Liver (tissue), 9 donors: Measurements from ENCODE around the gene MRPL46. TPM values are rescaled to one million over a fixed set of nuclear protein-coding genes. Genes with fewer than 3 reads are reported as not detected.
A peak's percentile ranks its signal among the peaks of the same experiment; 100 is the strongest.

Experiments
- DNase-seq: peaks from one replicate; pipeline ENCODE4 v3.0.0-alpha.2; 2017; ENCODE audit warnings: low spot score
- H3K27ac ChIP-seq, 2 donors: one replicate each; pipeline ENCODE4 v1.7.0; 2013; ENCODE audit warnings: inconsistent platforms in 2 of 2, low read length in 2 of 2, control low read depth in 1 of 2, low read depth in 1 of 2, mild to moderate bottlenecking in 1 of 2
- H3K27me3 ChIP-seq, 4 donors: one replicate each; pipeline versions ENCODE4 v1.6.1 to v1.7.0; 2013; ENCODE audit warnings: low read length in 3 of 4, inconsistent platforms in 1 of 4, mild to moderate bottlenecking in 1 of 4, moderate library complexity in 1 of 4; ENCODE audit not compliant: control insufficient read depth in 4 of 4, insufficient read depth in 4 of 4
- H3K36me3 ChIP-seq, 4 donors: one replicate each; pipeline versions ENCODE4 v1.6.1 to v1.7.0; 2013; ENCODE audit warnings: low read length in 3 of 4, mild to moderate bottlenecking in 3 of 4, low read depth in 1 of 4, moderate library complexity in 1 of 4; ENCODE audit not compliant: control insufficient read depth in 4 of 4, insufficient read depth in 3 of 4
- H3K4me1 ChIP-seq, 4 donors: one replicate each; pipeline versions ENCODE4 v1.6.1 to v1.7.0; 2013; ENCODE audit warnings: low read length in 3 of 4, mild to moderate bottlenecking in 3 of 4, moderate library complexity in 1 of 4; ENCODE audit not compliant: control insufficient read depth in 4 of 4, insufficient read depth in 4 of 4
- H3K4me3 ChIP-seq, 3 donors: one replicate each; pipeline versions ENCODE4 v1.6.1 to v1.7.0; 2013; ENCODE audit warnings: low read length in 3 of 3, control low read depth in 1 of 3, low read depth in 1 of 3, mild to moderate bottlenecking in 1 of 3
- H3K9ac ChIP-seq, 2 donors: one replicate each; pipeline ENCODE4 v1.7.0; 2013; ENCODE audit warnings: low read length in 2 of 2, mild to moderate bottlenecking in 2 of 2, moderate library complexity in 2 of 2, control low read depth in 1 of 2, low read depth in 1 of 2
- H3K9me3 ChIP-seq, 4 donors: one replicate each; pipeline versions ENCODE4 v1.6.1 to v1.7.0; 2013; ENCODE audit warnings: low read length in 3 of 4; ENCODE audit not compliant: control insufficient read depth in 4 of 4
- EGR1 ChIP-seq, 2 donors: IDR thresholded peaks; 2 replicates each; pipeline ENCODE4 v1.6.1; 2016 to 2018; ENCODE audit warnings: antibody characterized with exemption in 2 of 2, low read depth in 2 of 2
- FOXA1 ChIP-seq: IDR thresholded peaks from 2 replicates; pipeline ENCODE4 v1.6.1; 2016; ENCODE audit warnings: antibody characterized with exemption
- HNF4A ChIP-seq, 2 donors: conservative IDR thresholded peaks; 2 replicates each; pipeline ENCODE4 v1.6.1; 2016; ENCODE audit warnings: antibody characterized with exemption in 2 of 2, mild to moderate bottlenecking in 2 of 2
- HNF4G ChIP-seq: IDR thresholded peaks from 2 replicates; pipeline ENCODE4 v1.6.1; 2016; ENCODE audit warnings: antibody characterized with exemption
- NR2F2 ChIP-seq: IDR thresholded peaks from 2 replicates; pipeline ENCODE4 v1.6.1; 2016; ENCODE audit warnings: antibody characterized with exemption
- RAD21 ChIP-seq, 2 donors: IDR thresholded peaks; 2 replicates each; pipeline ENCODE4 v1.6.1; 2016; ENCODE audit warnings: antibody characterized with exemption in 2 of 2, mild to moderate bottlenecking in 2 of 2
- TAF1 ChIP-seq: conservative IDR thresholded peaks from 2 replicates; pipeline ENCODE4 v1.6.1; 2016; ENCODE audit warnings: antibody characterized with exemption, mild to moderate bottlenecking
- WGBS: extraction: QIAGEN DNeasy Blood & Tissue Kit; methylation state at CpG from one replicate; pipeline ENCODE4 v1.1.7; 2013; 5-methylcytosine and 5-hydroxymethylcytosine counted together
- polyA plus RNA-seq, 2 donors: library from polyadenylated mRNA; stranded (reverse) in 1 of 2; unstranded in 1 of 2; fragments of 200-250 nt in 1 of 2; fragments of >200 nt in 1 of 2; fragmentation: Nextera tagmentation in 1 of 2; extraction: Ambion mirVana in 1 of 2; gene quantifications; one replicate each; pipeline versions ENCODE4 v1.2.1 to v1.2.3, GENCODE V29; 2013 to 2015
- total RNA-seq, 2 donors: library from RNA; depleted of rRNA; stranded (reverse); fragments of >200 nt; gene quantifications; one replicate each; pipeline ENCODE4 v1.2.3, GENCODE V29; 2014
- TF ChIP-seq, protein P1 (sequence below): fragments of 150-350 bp; IDR thresholded peaks from 2 replicates; pipeline ENCODE4 v1.5.1; 2017; ENCODE audit warnings: improper control_type of control experiment, low read depth, low read length; ENCODE audit not compliant: missing input control
- TF ChIP-seq, protein P2 (sequence below): IDR thresholded peaks from 2 replicates; pipeline ENCODE4 v1.6.1; 2016; ENCODE audit warnings: antibody characterized with exemption
- TF ChIP-seq, protein P3 (sequence below): IDR thresholded peaks from 2 replicates; pipeline ENCODE4 v1.6.1; 2016; ENCODE audit warnings: antibody characterized with exemption, mild to moderate bottlenecking
- TF ChIP-seq, protein P4 (sequence below): IDR thresholded peaks from 2 replicates; pipeline ENCODE4 v1.6.1; 2016; ENCODE audit warnings: antibody characterized with exemption
- donor health status: healthy.
- donor health status: healthy.
- donor health status: healthy.
- donor health status: healthy.
- donor health status: healthy.

Gene MRPL46
- total and polyA plus RNA-seq, 4 donors = 16.1 to 63.5 (median 39.2) TPM

DNA sequence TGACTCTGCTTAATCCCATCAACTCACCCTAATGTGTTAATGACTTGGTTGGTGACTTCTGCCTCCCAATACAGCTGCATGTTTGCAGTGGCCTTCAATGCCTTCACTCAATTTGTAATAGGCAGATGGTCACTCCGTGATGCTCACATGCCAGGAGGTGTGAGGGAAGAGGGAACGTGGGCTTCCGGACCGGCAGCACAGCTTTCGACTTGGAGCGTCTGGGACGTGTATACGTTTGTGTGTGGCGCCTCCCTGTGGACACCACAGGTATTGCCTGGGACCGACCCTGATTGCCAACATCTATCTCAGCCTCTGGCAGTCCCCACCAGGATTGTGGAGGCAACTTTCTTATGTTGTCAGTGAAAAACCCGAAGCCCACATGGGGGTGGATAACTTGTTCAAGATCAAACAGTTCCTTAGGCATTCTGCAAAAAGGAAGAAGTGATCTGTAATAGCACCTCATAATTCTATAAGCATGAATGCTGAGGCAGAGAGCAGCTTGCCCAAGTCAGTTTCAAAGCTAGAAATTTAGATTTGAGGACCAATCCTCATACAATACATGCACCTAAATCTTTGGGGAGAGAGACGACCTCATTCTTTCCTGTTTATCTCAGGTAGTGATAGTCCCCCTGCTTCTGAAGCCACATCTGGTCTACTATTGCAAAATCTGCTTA is 16.9 kb downstream of the MRPL46 start:
- H3K9ac ChIP-seq = no peak overlapping the region
- peak; percentile 78 for DNase-seq
- 6% methylated on average over 12 of the region's 12 CpGs for WGBS
- no peak overlapping the region for H3K27ac ChIP-seq
- no peaks in the 10 kb centered on the region for H3K27me3 ChIP-seq
- H3K4me1 ChIP-seq = peaks cover 0 to 10% (median under 1%) of the 10 kb centered on the region in 4 donors
- no peak overlapping the region for H3K4me3 ChIP-seq
- H3K9me3 ChIP-seq = no peaks in the 10 kb centered on the region
- TF ChIP-seq RAD21 (IDR thresholded peaks at IDR 0.05) (peak; percentile 63 to 76), EGR1 (IDR thresholded peaks at IDR 0.05; ENCODE audit: low read depth in 2 of 2) (no peak)
- TF ChIP-seq, protein P1, sequence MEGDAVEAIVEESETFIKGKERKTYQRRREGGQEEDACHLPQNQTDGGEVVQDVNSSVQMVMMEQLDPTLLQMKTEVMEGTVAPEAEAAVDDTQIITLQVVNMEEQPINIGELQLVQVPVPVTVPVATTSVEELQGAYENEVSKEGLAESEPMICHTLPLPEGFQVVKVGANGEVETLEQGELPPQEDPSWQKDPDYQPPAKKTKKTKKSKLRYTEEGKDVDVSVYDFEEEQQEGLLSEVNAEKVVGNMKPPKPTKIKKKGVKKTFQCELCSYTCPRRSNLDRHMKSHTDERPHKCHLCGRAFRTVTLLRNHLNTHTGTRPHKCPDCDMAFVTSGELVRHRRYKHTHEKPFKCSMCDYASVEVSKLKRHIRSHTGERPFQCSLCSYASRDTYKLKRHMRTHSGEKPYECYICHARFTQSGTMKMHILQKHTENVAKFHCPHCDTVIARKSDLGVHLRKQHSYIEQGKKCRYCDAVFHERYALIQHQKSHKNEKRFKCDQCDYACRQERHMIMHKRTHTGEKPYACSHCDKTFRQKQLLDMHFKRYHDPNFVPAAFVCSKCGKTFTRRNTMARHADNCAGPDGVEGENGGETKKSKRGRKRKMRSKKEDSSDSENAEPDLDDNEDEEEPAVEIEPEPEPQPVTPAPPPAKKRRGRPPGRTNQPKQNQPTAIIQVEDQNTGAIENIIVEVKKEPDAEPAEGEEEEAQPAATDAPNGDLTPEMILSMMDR = peak; percentile 52
- TF ChIP-seq, protein P2, sequence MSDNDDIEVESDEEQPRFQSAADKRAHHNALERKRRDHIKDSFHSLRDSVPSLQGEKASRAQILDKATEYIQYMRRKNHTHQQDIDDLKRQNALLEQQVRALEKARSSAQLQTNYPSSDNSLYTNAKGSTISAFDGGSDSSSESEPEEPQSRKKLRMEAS = no peak
- H3K36me3 ChIP-seq = no peaks in the 10 kb centered on the region

DNA sequence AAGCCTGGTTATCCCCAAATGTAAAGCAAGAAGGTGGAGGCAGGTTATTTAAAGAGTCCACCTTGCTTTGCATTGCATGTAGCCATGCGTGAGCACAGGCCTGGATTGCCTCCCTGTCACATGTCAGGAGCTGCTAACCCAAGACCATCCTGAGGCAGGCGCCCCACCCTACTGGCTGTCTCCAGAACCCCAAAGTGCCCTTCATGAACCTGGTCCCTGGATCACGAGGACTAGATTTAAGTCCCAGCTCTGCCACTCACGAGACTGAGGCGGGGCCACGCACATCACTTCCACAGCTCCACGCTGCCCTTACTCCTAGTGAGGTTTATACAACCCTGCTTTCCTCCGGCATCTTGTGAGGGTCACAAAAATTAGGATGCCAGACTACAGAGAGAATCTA is 17.6 kb downstream of the MRPL46 start:
- Histone ChIP-seq H3K36me3 (no peaks in the 10 kb centered on the region), H3K4me1 (peaks cover 0 to 3% (median 0%) of the 10 kb centered on the region in 4 donors), H3K27ac (no peak overlapping the region), H3K9ac (no peak overlapping the region), H3K27me3 (no peaks in the 10 kb centered on the region), H3K4me3 (no peak overlapping the region), H3K9me3 (no peaks in the 10 kb centered on the region)
- TF ChIP-seq, protein P3, sequence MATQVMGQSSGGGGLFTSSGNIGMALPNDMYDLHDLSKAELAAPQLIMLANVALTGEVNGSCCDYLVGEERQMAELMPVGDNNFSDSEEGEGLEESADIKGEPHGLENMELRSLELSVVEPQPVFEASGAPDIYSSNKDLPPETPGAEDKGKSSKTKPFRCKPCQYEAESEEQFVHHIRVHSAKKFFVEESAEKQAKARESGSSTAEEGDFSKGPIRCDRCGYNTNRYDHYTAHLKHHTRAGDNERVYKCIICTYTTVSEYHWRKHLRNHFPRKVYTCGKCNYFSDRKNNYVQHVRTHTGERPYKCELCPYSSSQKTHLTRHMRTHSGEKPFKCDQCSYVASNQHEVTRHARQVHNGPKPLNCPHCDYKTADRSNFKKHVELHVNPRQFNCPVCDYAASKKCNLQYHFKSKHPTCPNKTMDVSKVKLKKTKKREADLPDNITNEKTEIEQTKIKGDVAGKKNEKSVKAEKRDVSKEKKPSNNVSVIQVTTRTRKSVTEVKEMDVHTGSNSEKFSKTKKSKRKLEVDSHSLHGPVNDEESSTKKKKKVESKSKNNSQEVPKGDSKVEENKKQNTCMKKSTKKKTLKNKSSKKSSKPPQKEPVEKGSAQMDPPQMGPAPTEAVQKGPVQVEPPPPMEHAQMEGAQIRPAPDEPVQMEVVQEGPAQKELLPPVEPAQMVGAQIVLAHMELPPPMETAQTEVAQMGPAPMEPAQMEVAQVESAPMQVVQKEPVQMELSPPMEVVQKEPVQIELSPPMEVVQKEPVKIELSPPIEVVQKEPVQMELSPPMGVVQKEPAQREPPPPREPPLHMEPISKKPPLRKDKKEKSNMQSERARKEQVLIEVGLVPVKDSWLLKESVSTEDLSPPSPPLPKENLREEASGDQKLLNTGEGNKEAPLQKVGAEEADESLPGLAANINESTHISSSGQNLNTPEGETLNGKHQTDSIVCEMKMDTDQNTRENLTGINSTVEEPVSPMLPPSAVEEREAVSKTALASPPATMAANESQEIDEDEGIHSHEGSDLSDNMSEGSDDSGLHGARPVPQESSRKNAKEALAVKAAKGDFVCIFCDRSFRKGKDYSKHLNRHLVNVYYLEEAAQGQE = no peak
- no peak for TF ChIP-seq NR2F2
- TF ChIP-seq, protein P2 = no peak
- TF ChIP-seq HNF4A (conservative IDR thresholded peaks at IDR 0.05) = no peak
- no peak for TF ChIP-seq FOXA1
- TF ChIP-seq, protein P4, sequence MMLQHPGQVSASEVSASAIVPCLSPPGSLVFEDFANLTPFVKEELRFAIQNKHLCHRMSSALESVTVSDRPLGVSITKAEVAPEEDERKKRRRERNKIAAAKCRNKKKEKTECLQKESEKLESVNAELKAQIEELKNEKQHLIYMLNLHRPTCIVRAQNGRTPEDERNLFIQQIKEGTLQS = no peak
- no peak for TF ChIP-seq HNF4G
- TF ChIP-seq, protein P1 = no peak
- TF ChIP-seq TAF1 = no peak
- WGBS = 87% methylated on average over 8 of the region's 8 CpGs
- peak; percentile 22 for DNase-seq
